Common myeloid progenitor, CD34-positive (primary cell): ENCODE results near the gene CYB561D2.

Source experiments
- CTCF ChIA-PET: fragments of 350-600 bp; sonication (Branson Sonifier 250); formaldehyde crosslinking; loops from one replicate; lab custom pipeline; 2021; ENCODE audit warnings: antibody characterized with exemption; lab: Charles Lee
- POLR2A ChIA-PET: fragments of 350-600 bp; sonication (Branson Sonifier 250); formaldehyde crosslinking; loops from one replicate; lab custom pipeline; 2021; ENCODE audit warnings: antibody characterized with exemption; lab: Charles Lee
- DNase-seq, 3 donors: peaks; one replicate each; pipeline versions ENCODE4 v3.0.0 to v3.0.0-alpha.2; 2013
- H3K27ac ChIP-seq, 2 experiments: 1 replicate in 1 of 2; 2 replicates in 1 of 2; pipeline ENCODE4 v1.7.0; 2013; ENCODE audit warnings: inconsistent platforms in 2 of 2, low read length in 2 of 2, mild to moderate bottlenecking in 2 of 2, low read depth in 1 of 2, moderate library complexity in 1 of 2; ENCODE audit not compliant: severe bottlenecking in 2 of 2, insufficient read depth in 1 of 2, poor library complexity in 1 of 2
- H3K27me3 ChIP-seq, 5 experiments: replicated peaks in 2 of 5; 1 replicate in 3 of 5; 2 replicates in 2 of 5; pipeline versions ENCODE4 v1.6.1 to v1.7.0; 2013; ENCODE audit warnings: low read length in 4 of 5, mild to moderate bottlenecking in 2 of 5, moderate library complexity in 2 of 5, inconsistent platforms in 1 of 5; ENCODE audit not compliant: insufficient read depth in 5 of 5, control insufficient read depth in 4 of 5
- H3K36me3 ChIP-seq, 4 experiments: 1 replicate in 2 of 4; 2 replicates in 2 of 4; pipeline versions ENCODE4 v1.6.1 to v1.7.0; 2013; ENCODE audit warnings: low read length in 3 of 4, control low read depth in 1 of 4, mild to moderate bottlenecking in 1 of 4; ENCODE audit not compliant: control insufficient read depth in 4 of 4, insufficient read depth in 4 of 4
- H3K4me1 ChIP-seq, 4 experiments: 1 replicate in 3 of 4; 2 replicates in 1 of 4; pipeline versions ENCODE4 v1.6.1 to v1.7.1; 2013; ENCODE audit warnings: low read length in 3 of 4, mild to moderate bottlenecking in 3 of 4, control low read depth in 1 of 4, inconsistent platforms in 1 of 4, moderate library complexity in 1 of 4; ENCODE audit not compliant: control insufficient read depth in 4 of 4, insufficient read depth in 4 of 4; ENCODE audit errors: control extremely low read depth in 1 of 4
- H3K4me3 ChIP-seq, 7 experiments: 1 replicate in 4 of 7; 2 replicates in 3 of 7; pipeline versions ENCODE4 v1.5.1 to v1.7.0; 2013; ENCODE audit warnings: mild to moderate bottlenecking in 7 of 7, low read length in 6 of 7, moderate library complexity in 6 of 7, inconsistent platforms in 2 of 7, low read depth in 2 of 7, control low read depth in 1 of 7; ENCODE audit not compliant: insufficient read depth in 4 of 7, control insufficient read depth in 1 of 7; ENCODE audit errors: extremely low read depth in 1 of 7
- H3K9me3 ChIP-seq, 5 experiments: 1 replicate in 4 of 5; 2 replicates in 1 of 5; pipeline versions ENCODE4 v1.6.1 to v1.7.1; 2013; ENCODE audit warnings: low read length in 4 of 5, mild to moderate bottlenecking in 2 of 5, inconsistent platforms in 1 of 5, low read depth in 1 of 5, moderate library complexity in 1 of 5; ENCODE audit not compliant: control insufficient read depth in 4 of 5, insufficient read depth in 2 of 5; ENCODE audit errors: control extremely low read depth in 1 of 5
- WGBS: methylation state at CpG from one replicate; pipeline ENCODE4 v1.1.5; 2013; ENCODE audit not compliant: insufficient coverage; 5-methylcytosine and 5-hydroxymethylcytosine counted together

CYB561D2 gene

GRCh38 chr3:50322386-50323091 is 28.1 kb upstream of the CYB561D2 start, which contains the start of gene HYAL2:
Gene HYAL2 (minus strand): TSS chr3:50322745. CDS start chr3:50320489, 2,256 bp downstream.
- CTCF ChIA-PET: interaction anchor here (0.5 to 11.6 kb wide), 10 partner anchors 12 to 131 kb away, joined by 3 to 105 read pairs (median 8); partner anchors contain the start of genes GNAT1, HYAL1, HYAL3 and NAA80
- 80% methylated on average over 20 of the region's 31 CpGs for WGBS
- no peak for DNase-seq
- Histone ChIP-seq H3K27me3 (no peaks in the 10 kb centered on the region), H3K27ac (peak within 1 kb of the TSS; percentile 98 to 99), H3K36me3 (peaks cover 0 to 33% (median 15%) of the 10 kb centered on the region in 4 experiments), H3K4me3 (peak within 1 kb of the TSS; percentile 69 to 88 (median 82)), H3K9me3 (no peaks in the 10 kb centered on the region), H3K4me1 (peaks cover 2 to 85% (median 65%) of the 10 kb centered on the region in 4 experiments)
- POLR2A ChIA-PET: interaction anchor here (1.6 kb wide), 1 partner anchor 15 kb away, joined by 3 read pairs; no protein-coding TSS in a partner anchor

GRCh38 chr3:50323092-50323600 is 27.5 kb upstream of the CYB561D2 start:
- WGBS: 83% methylated on average over 2 of the region's 4 CpGs
- peaks cover 0 to 28% (median 12%) of the 10 kb centered on the region in 4 experiments for H3K36me3 ChIP-seq
- no peak overlapping the region for H3K27ac ChIP-seq
- H3K27me3 ChIP-seq: no peaks in the 10 kb centered on the region
- no peaks in the 10 kb centered on the region for H3K9me3 ChIP-seq
- ChIA-PET POLR2A (interaction anchor here (1.6 kb wide), 1 partner anchor 14 kb away, joined by 3 read pairs; no protein-coding TSS in a partner anchor), CTCF (interaction anchor here (0.5 to 11.6 kb wide), 15 partner anchors 9 to 131 kb away, joined by 3 to 105 read pairs (median 10); partner anchors contain the start of genes GNAT1, HYAL1, HYAL3 and NAA80)
- peak overlapping the region in 1 of 7 experiments; percentile 19 for H3K4me3 ChIP-seq
- peaks cover 0 to 81% (median 62%) of the 10 kb centered on the region in 4 experiments for H3K4me1 ChIP-seq
- peak in 1 of 3 donors; percentile 42 for DNase-seq

DNA sequence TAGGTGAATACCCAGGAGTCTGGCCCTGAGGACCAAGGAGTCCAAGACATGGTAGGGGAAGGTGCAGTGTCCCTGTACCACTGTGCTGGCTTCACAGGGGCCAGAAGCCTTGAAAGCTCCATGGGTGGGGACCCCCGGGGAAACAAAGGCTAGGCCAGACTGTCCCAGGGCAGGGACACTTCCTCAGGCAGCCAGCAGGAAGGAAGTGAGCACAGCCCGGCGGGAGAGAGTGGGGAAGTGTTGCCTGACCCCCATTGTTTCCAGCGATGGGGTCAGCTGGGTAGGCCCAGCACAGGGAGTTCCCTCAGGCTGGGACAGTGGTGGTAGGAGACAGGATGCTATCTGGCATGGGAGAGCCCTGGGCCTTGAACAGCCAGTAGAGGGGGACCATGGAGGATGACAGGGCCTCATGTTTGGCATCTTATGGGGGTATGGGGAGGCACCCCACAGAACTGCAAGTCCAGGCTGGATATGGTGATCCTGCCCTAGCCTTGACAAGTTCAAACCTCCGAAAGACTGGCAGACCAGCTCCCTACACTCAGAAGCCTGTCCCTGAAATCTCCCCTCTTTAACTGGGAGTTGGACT is 27.0 kb upstream of the CYB561D2 start:
- Histone ChIP-seq H3K27me3 (no peaks in the 10 kb centered on the region), H3K36me3 (peaks cover 0 to 23% (median 12%) of the 10 kb centered on the region in 4 experiments), H3K4me1 (peaks cover 0 to 81% (median 63%) of the 10 kb centered on the region in 4 experiments), H3K9me3 (no peaks in the 10 kb centered on the region), H3K27ac (no peak overlapping the region), H3K4me3 (no peak overlapping the region)
- WGBS: 35% methylated on average over 4 of the region's 5 CpGs
- CTCF ChIA-PET: interaction anchor here (0.7 to 11.6 kb wide), 24 partner anchors 9 to 201 kb away, joined by 3 to 105 read pairs (median 6); partner anchors contain the start of genes GNAT1, HYAL1, HYAL3 and IFRD2
- POLR2A ChIA-PET: interaction anchor here (1.6 kb wide), 1 partner anchor 14 kb away, joined by 3 read pairs; no protein-coding TSS in a partner anchor
- DNase-seq: no peak

- POLR2A ChIA-PET: no interaction called here
- Histone ChIP-seq H3K27me3 (no peaks in the 10 kb centered on the region), H3K27ac (no peak overlapping the region), H3K4me3 (no peak overlapping the region), H3K9me3 (no peaks in the 10 kb centered on the region), H3K4me1 (peaks cover 0 to 75% (median 56%) of the 10 kb centered on the region in 4 experiments), H3K36me3 (peaks cover 3 to 18% (median 14%) of the 10 kb centered on the region in 4 experiments)
- DNase-seq: peak; percentile 72 to 81 (median 80)
- WGBS: 67% methylated on average over 2 of the region's 4 CpGs
- CTCF ChIA-PET: interaction anchor here (0.7 to 11.6 kb wide), 26 partner anchors 10 to 202 kb away, joined by 3 to 105 read pairs (median 6); partner anchors contain the start of genes GNAT1, HYAL1, HYAL3 and IFRD2
Observed at GRCh38 chr3:50324351-50325112, 26.1 kb upstream of the CYB561D2 start.

DNA sequence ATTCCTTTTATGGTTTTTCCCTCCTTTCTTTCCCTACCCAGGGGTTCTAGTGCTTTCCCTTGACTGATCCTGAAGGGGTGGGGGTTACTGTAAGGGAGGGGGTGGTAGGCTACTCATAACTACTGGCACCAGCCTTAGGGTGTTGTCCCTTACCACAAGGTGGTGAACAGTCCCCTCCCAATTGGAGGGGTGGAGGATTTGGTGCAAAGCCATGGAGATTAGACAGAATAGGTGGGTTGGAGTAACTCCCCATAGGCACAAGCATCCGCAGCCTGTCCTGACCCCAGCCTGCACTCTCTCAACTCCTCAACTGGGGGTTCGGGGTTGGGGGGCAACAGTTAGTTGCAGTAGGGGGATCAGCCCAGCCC is 25.6 kb upstream of the CYB561D2 start:
- 100% methylated on average over 1 of the region's 2 CpGs for WGBS
- ChIA-PET CTCF (interaction anchor here (0.8 to 11.6 kb wide), 15 partner anchors 9 to 134 kb away, joined by 3 to 105 read pairs (median 8); partner anchors contain the start of genes GNAT1, HYAL1, HYAL3 and IFRD2), POLR2A (no interaction called here)
- no peak for DNase-seq
- Histone ChIP-seq H3K9me3 (no peaks in the 10 kb centered on the region), H3K4me1 (peaks cover 0 to 69% (median 50%) of the 10 kb centered on the region in 4 experiments), H3K4me3 (no peak overlapping the region), H3K27me3 (no peaks in the 10 kb centered on the region), H3K36me3 (peaks cover 3 to 21% (median 19%) of the 10 kb centered on the region in 4 experiments), H3K27ac (no peak overlapping the region)

- peaks cover 3 to 26% (median 22%) of the 10 kb centered on the region in 4 experiments for H3K36me3 ChIP-seq
- ChIA-PET POLR2A (no interaction called here), CTCF (interaction anchor here (1.2 to 11.6 kb wide), 11 partner anchors 8 to 72 kb away, joined by 3 to 105 read pairs (median 8); partner anchors contain the start of genes HYAL1 and IFRD2)
- H3K9me3 ChIP-seq: no peaks in the 10 kb centered on the region
- peaks cover 0 to 64% (median 45%) of the 10 kb centered on the region in 4 experiments for H3K4me1 ChIP-seq
- WGBS: 76% methylated on average over 7 of the region's 11 CpGs
- no peak for DNase-seq
- H3K27me3 ChIP-seq: no peaks in the 10 kb centered on the region
- no peak overlapping the region for H3K4me3 ChIP-seq
- H3K27ac ChIP-seq: peak overlapping the region in 1 of 2 experiments; percentile 0
Observed at GRCh38 chr3:50325497-50326181, 25.0 kb upstream of the CYB561D2 start.
